DMS 273 (cell line): ENCODE measurements around the gene LMOD2.
A peak's percentile ranks its signal among the peaks of the same experiment; 100 is the strongest.

Experiments used
- DNase-seq: peaks from one replicate; lab custom pipeline; 2025; ENCODE audit not compliant: unreplicated experiment; lab: John Stamatoyannopoulos, UW

The LMOD2 gene

GRCh38 chr7:123669485-123669884, 13.8 kb downstream of the LMOD2 start:
- no peak for DNase-seq

GRCh38 chr7:123673137-123673732, 17.6 kb downstream of the LMOD2 start:
- no peak for DNase-seq

GRCh38 chr7:123673752-123674398, 18.2 kb downstream of the LMOD2 start:
- DNase-seq, result no peak

- no peak for DNase-seq
Measured at GRCh38 chr7:123674399-123675180, 18.9 kb downstream of the LMOD2 start.

- DNase-seq, result no peak
Measured at GRCh38 chr7:123675181-123675473, 19.5 kb downstream of the LMOD2 start.

- no peak for DNase-seq
Measured at GRCh38 chr7:123677061-123677715, 21.5 kb downstream of the LMOD2 start.

GRCh38 chr7:123679614-123680013, 23.9 kb downstream of the LMOD2 start:
- DNase-seq, result no peak

GRCh38 chr7:123680580-123680979, 24.9 kb downstream of the LMOD2 start:
- no peak for DNase-seq

- no peak for DNase-seq
Measured at GRCh38 chr7:123681561-123681960, 25.9 kb downstream of the LMOD2 start.

GRCh38 chr7:123682690-123683089, 27.0 kb downstream of the LMOD2 start:
- peak; percentile 78 for DNase-seq

- no peak for DNase-seq
Measured at GRCh38 chr7:123687161-123687560, 31.5 kb downstream of the LMOD2 start.

- no peak for DNase-seq
Measured at GRCh38 chr7:123687727-123688126, 32.1 kb downstream of the LMOD2 start.

- DNase-seq, result no peak
Measured at GRCh38 chr7:123689250-123689649, 33.6 kb downstream of the LMOD2 start.

GRCh38 chr7:123690550-123690949, 34.9 kb downstream of the LMOD2 start:
- no peak for DNase-seq

GRCh38 chr7:123692471-123692877, 36.8 kb downstream of the LMOD2 start:
- DNase-seq, result no peak

- no peak for DNase-seq
Measured at GRCh38 chr7:123695944-123696677, 40.4 kb downstream of the LMOD2 start.

GRCh38 chr7:123705211-123705901, 49.7 kb downstream of the LMOD2 start:
- DNase-seq, result no peak

GRCh38 chr7:123709525-123709924, 53.9 kb downstream of the LMOD2 start:
- DNase-seq, result no peak

- no peak for DNase-seq
Measured at GRCh38 chr7:123710683-123711082, 55.0 kb downstream of the LMOD2 start.

- no peak for DNase-seq
Measured at GRCh38 chr7:123711832-123712293, 56.2 kb downstream of the LMOD2 start.

- DNase-seq, result no peak
Measured at GRCh38 chr7:123712619-123713018, 57.0 kb downstream of the LMOD2 start.
